ENCODE results near the gene SPACA4. TPM values are rescaled to one million over a fixed set of nuclear protein-coding genes. Genes with fewer than 3 reads are reported as not detected.
A peak's percentile ranks its signal among the peaks of the same experiment; 100 is the strongest.
"Not testable (repeated sequence)": the region's sequence is repeated elsewhere in the genome, so short reads cannot be mapped to it uniquely, and the experiment has no call there.

SPACA4 gene
- not detected for polyA plus RNA-seq (ENCODE audit: insufficient read length in 3 of 3)

GRCh38 chr19:48606463-48607358 is at the start of gene SPACA4:
TSS of gene SPACA4 (plus strand) at chr19:48606742. CDS start at chr19:48606979, 237 bp downstream.
- DNase-seq (ENCODE audit: low read depth in 3 of 3, low spot score in 2 of 3), result no peak

GRCh38 chr19:48556825-48557224 is 49.7 kb upstream of the SPACA4 start:
- DNase-seq (ENCODE audit: low read depth in 3 of 3, low spot score in 2 of 3), result no peak

GRCh38 chr19:48558018-48558684 is 48.4 kb upstream of the SPACA4 start:
- DNase-seq (ENCODE audit: low read depth in 3 of 3, low spot score in 2 of 3), result no peak

- DNase-seq (ENCODE audit: low read depth in 3 of 3, low spot score in 2 of 3), result no peak
Measured at GRCh38 chr19:48560095-48560530, 46.4 kb upstream of the SPACA4 start.

- no peak for DNase-seq (ENCODE audit: low read depth in 3 of 3, low spot score in 2 of 3)
Measured at GRCh38 chr19:48561412-48561811, 45.1 kb upstream of the SPACA4 start.

GRCh38 chr19:48565090-48565489 is 41.5 kb upstream of the SPACA4 start:
- no peak for DNase-seq (ENCODE audit: low read depth in 3 of 3, low spot score in 2 of 3)

- no peak for DNase-seq (ENCODE audit: low read depth in 3 of 3, low spot score in 2 of 3)
Measured at GRCh38 chr19:48568345-48568886, 38.1 kb upstream of the SPACA4 start.

- no peak for DNase-seq (ENCODE audit: low read depth in 3 of 3, low spot score in 2 of 3)
Measured at GRCh38 chr19:48569814-48570213, 36.7 kb upstream of the SPACA4 start.

- no peak for DNase-seq (ENCODE audit: low read depth in 3 of 3, low spot score in 2 of 3)
Measured at GRCh38 chr19:48571378-48572162, 35.0 kb upstream of the SPACA4 start.

- DNase-seq (ENCODE audit: low read depth in 3 of 3, low spot score in 2 of 3), result no peak
Measured at GRCh38 chr19:48573163-48573505, 33.4 kb upstream of the SPACA4 start.

- DNase-seq (ENCODE audit: low read depth in 3 of 3, low spot score in 2 of 3), result no peak
Measured at GRCh38 chr19:48575931-48576622, 30.5 kb upstream of the SPACA4 start.

GRCh38 chr19:48577908-48578307 is 28.6 kb upstream of the SPACA4 start:
- DNase-seq (ENCODE audit: low read depth in 3 of 3, low spot score in 2 of 3), result not testable (repeated sequence)

GRCh38 chr19:48578891-48579290 is 27.7 kb upstream of the SPACA4 start:
- DNase-seq (ENCODE audit: low read depth in 3 of 3, low spot score in 2 of 3), result no peak

- no peak for DNase-seq (ENCODE audit: low read depth in 3 of 3, low spot score in 2 of 3)
Measured at GRCh38 chr19:48582168-48582567, 24.4 kb upstream of the SPACA4 start.

- DNase-seq (ENCODE audit: low read depth in 3 of 3, low spot score in 2 of 3), result no peak
Measured at GRCh38 chr19:48587387-48587786, 19.2 kb upstream of the SPACA4 start.

GRCh38 chr19:48588670-48589401 is 17.7 kb upstream of the SPACA4 start:
- peak; percentile 53 to 80 (median 70) for DNase-seq (ENCODE audit: low read depth in 3 of 3, low spot score in 2 of 3)

GRCh38 chr19:48591021-48591420 is 15.5 kb upstream of the SPACA4 start:
- no peak for DNase-seq (ENCODE audit: low read depth in 3 of 3, low spot score in 2 of 3)

GRCh38 chr19:48595171-48595570 is 11.4 kb upstream of the SPACA4 start:
- DNase-seq (ENCODE audit: low read depth in 3 of 3, low spot score in 2 of 3), result no peak

- no peak for DNase-seq (ENCODE audit: low read depth in 3 of 3, low spot score in 2 of 3)
Measured at GRCh38 chr19:48595833-48596232, 10.7 kb upstream of the SPACA4 start.

GRCh38 chr19:48596237-48596636 is 10.3 kb upstream of the SPACA4 start:
- DNase-seq (ENCODE audit: low read depth in 3 of 3, low spot score in 2 of 3), result no peak
